DLD1 (cell line): Measurements from ENCODE around the gene MARK4.
"Not testable (repeated sequence)": the region's sequence is repeated elsewhere in the genome, so short reads cannot be mapped to it uniquely, and the experiment has no call there.

Experiments used
- in situ Hi-C: cut with HindIII; loops from 2 replicates; pipeline ENCODE4 v1.10.0; 2017; ENCODE audit warnings: low sequenced_read_pairs

The MARK4 gene

GRCh38 chr19:45250832-45251451, at the start of gene MARK4:
MARK4 (plus strand) TSS chr19:45251271; CDS start chr19:45251589, 318 bp downstream.
- in situ Hi-C loops: no loop called here

- in situ Hi-C loops: no loop called here
These were observed 48.4 kb upstream of the MARK4 start for GRCh38 chr19:45202637-45203036.

- in situ Hi-C loops: no loop called here
These were observed 45.3 kb upstream of the MARK4 start for GRCh38 chr19:45205810-45206209.

GRCh38 chr19:45206328-45206727, 44.7 kb upstream of the MARK4 start:
- in situ Hi-C loops: no loop called here

- in situ Hi-C loops: no loop called here
These were observed 39.2 kb upstream of the MARK4 start for GRCh38 chr19:45211751-45212381.

- in situ Hi-C loops: no loop called here
These were observed 38.0 kb upstream of the MARK4 start for GRCh38 chr19:45213031-45213430.

GRCh38 chr19:45215391-45216191, 35.5 kb upstream of the MARK4 start:
- in situ Hi-C loops: no loop called here

- in situ Hi-C loops: no loop called here
These were observed 34.4 kb upstream of the MARK4 start for GRCh38 chr19:45216667-45217066.

GRCh38 chr19:45217193-45217956, 33.7 kb upstream of the MARK4 start:
- in situ Hi-C loops: no loop called here

GRCh38 chr19:45217957-45218334, 33.1 kb upstream of the MARK4 start:
- in situ Hi-C loops: no loop called here

GRCh38 chr19:45218426-45218825, 32.6 kb upstream of the MARK4 start:
- in situ Hi-C loops: no loop called here

- in situ Hi-C loops: no loop called here
These were observed 31.9 kb upstream of the MARK4 start for GRCh38 chr19:45218911-45219743.

GRCh38 chr19:45222724-45223123, 28.3 kb upstream of the MARK4 start:
- in situ Hi-C loops: no loop called here

- in situ Hi-C loops: no loop called here
These were observed 27.2 kb upstream of the MARK4 start for GRCh38 chr19:45223879-45224278.

GRCh38 chr19:45224645-45225044, 26.4 kb upstream of the MARK4 start:
- in situ Hi-C loops: no loop called here

GRCh38 chr19:45229056-45229455, 22.0 kb upstream of the MARK4 start:
- in situ Hi-C loops: not testable (repeated sequence)

- in situ Hi-C loops: no loop called here
These were observed 19.2 kb upstream of the MARK4 start for GRCh38 chr19:45231891-45232290.

- in situ Hi-C loops: no loop called here
These were observed 16.8 kb upstream of the MARK4 start for GRCh38 chr19:45234089-45234869.

GRCh38 chr19:45235485-45235884, 15.6 kb upstream of the MARK4 start:
- in situ Hi-C loops: no loop called here

- in situ Hi-C loops: no loop called here
These were observed 12.5 kb upstream of the MARK4 start for GRCh38 chr19:45238556-45238955.
